PFSK-1 (cell line): ENCODE data around the gene CCDC13.

Experiments
- FOXP2 ChIP-seq: optimal IDR thresholded peaks from 2 replicates; pipeline ENCODE3; 2011; ENCODE audit warnings: borderline replicate concordance, control low read depth, inconsistent platforms; ENCODE audit not compliant: insufficient read depth; ENCODE audit errors: extremely low read length, extremely low read depth
- POLR2AphosphoS5 ChIP-seq: IDR thresholded peaks from 2 replicates; pipeline ENCODE4 v1.6.1; 2012; ENCODE audit warnings: low read depth, mild to moderate bottlenecking, control low read depth, low read length, moderate library complexity
- REST ChIP-seq, 2 experiments: IDR thresholded peaks; 2 replicates each; pipeline versions ENCODE4 v1.6.1 to v1.8.0; 2011 to 2012; ENCODE audit warnings: low read depth in 2 of 2, low read length in 2 of 2, control low read depth in 1 of 2, inconsistent platforms in 1 of 2, mild to moderate bottlenecking in 1 of 2, moderate library complexity in 1 of 2; ENCODE audit not compliant: insufficient read depth in 1 of 2
- SIN3A ChIP-seq: IDR thresholded peaks from 2 replicates; pipeline ENCODE4 v1.6.1; 2012; ENCODE audit warnings: mild to moderate bottlenecking, low read length, moderate library complexity, borderline replicate concordance; ENCODE audit not compliant: insufficient read depth
- TAF1 ChIP-seq: IDR thresholded peaks from 2 replicates; pipeline ENCODE4 v1.6.1; 2012; ENCODE audit warnings: low read length, control low read depth, borderline replicate concordance; ENCODE audit not compliant: insufficient read depth

- TF ChIP-seq SIN3A (no peak), TAF1 (no peak), POLR2AphosphoS5 (no peak), REST (IDR thresholded peaks at IDR 0.05; ENCODE audit: insufficient read depth in 1 of 2, low read depth in 2 of 2, low read length in 2 of 2) (no peak), FOXP2 (no peak)
Measured at GRCh38 chr3:42735019-42735418, 38.0 kb downstream of the CCDC13 start.
